Osteoblast (primary cell): Measurements from ENCODE around the gene TECPR1. TPM values are rescaled to one million over a fixed set of nuclear protein-coding genes. Genes with fewer than 3 reads are reported as not detected.

Experiments used
- DNase-seq: peaks from one replicate; pipeline ENCODE4 v3.0.0; 2011; ENCODE audit warnings: low spot score, mixed read lengths; ENCODE audit not compliant: insufficient read length; ENCODE audit errors: missing footprints
- H2AFZ ChIP-seq: 2 replicates; pipeline ENCODE4 v1.6.0; 2011; ENCODE audit warnings: mild to moderate bottlenecking, low read length
- H3K27ac ChIP-seq: 2 replicates; pipeline ENCODE4 v1.5.1; 2011; ENCODE audit warnings: mild to moderate bottlenecking, low read depth, low read length, moderate library complexity
- H3K27me3 ChIP-seq: 2 replicates; pipeline ENCODE4 v1.6.0; 2012; ENCODE audit warnings: mild to moderate bottlenecking, control low read depth, inconsistent platforms, low read length, moderate library complexity; ENCODE audit not compliant: insufficient read depth
- H3K36me3 ChIP-seq: 2 replicates; pipeline ENCODE4 v1.5.1; 2011; ENCODE audit warnings: mild to moderate bottlenecking, low read length, control low read depth, moderate library complexity; ENCODE audit not compliant: insufficient read depth
- H3K4me1 ChIP-seq: 2 replicates; pipeline ENCODE4 v1.5.1; 2011; ENCODE audit warnings: mild to moderate bottlenecking, low read length, control low read depth, moderate library complexity; ENCODE audit not compliant: insufficient read depth
- H3K4me2 ChIP-seq: 2 replicates; pipeline ENCODE4 v1.6.0; 2011; ENCODE audit warnings: mild to moderate bottlenecking, low read length; ENCODE audit not compliant: insufficient read depth
- H3K4me3 ChIP-seq: fragments of 200-600 bp; sonication (generic); 3 replicates; pipeline ENCODE4 v1.5.1; 2012; ENCODE audit warnings: mild to moderate bottlenecking, low read length, inconsistent platforms; ENCODE audit not compliant: insufficient read depth
- H3K79me2 ChIP-seq: 2 replicates; pipeline ENCODE4 v1.6.0; 2012; ENCODE audit warnings: mild to moderate bottlenecking, low read length, control low read depth, inconsistent platforms; ENCODE audit not compliant: insufficient read depth
- H3K9me3 ChIP-seq: 2 replicates; pipeline ENCODE4 v1.5.1; 2011; ENCODE audit warnings: low read depth, low read length, control low read depth
- H4K20me1 ChIP-seq: 2 replicates; pipeline ENCODE4 v1.6.0; 2012; ENCODE audit warnings: mild to moderate bottlenecking, low read length, control low read depth; ENCODE audit not compliant: insufficient read depth
- CTCF ChIP-seq: IDR thresholded peaks from 2 replicates; pipeline ENCODE4 v1.5.1; 2011; ENCODE audit warnings: mild to moderate bottlenecking, low read depth, low read length, moderate library complexity; ENCODE audit errors: extremely low read depth
- total RNA-seq: library from RNA; depleted of rRNA; stranded (reverse); fragments of >200 nt; gene quantifications from 2 replicates; pipeline ENCODE4 v1.2.3, GENCODE V29; 2012

Gene TECPR1
- total RNA-seq, 1 donor = 20.3 TPM

DNA sequence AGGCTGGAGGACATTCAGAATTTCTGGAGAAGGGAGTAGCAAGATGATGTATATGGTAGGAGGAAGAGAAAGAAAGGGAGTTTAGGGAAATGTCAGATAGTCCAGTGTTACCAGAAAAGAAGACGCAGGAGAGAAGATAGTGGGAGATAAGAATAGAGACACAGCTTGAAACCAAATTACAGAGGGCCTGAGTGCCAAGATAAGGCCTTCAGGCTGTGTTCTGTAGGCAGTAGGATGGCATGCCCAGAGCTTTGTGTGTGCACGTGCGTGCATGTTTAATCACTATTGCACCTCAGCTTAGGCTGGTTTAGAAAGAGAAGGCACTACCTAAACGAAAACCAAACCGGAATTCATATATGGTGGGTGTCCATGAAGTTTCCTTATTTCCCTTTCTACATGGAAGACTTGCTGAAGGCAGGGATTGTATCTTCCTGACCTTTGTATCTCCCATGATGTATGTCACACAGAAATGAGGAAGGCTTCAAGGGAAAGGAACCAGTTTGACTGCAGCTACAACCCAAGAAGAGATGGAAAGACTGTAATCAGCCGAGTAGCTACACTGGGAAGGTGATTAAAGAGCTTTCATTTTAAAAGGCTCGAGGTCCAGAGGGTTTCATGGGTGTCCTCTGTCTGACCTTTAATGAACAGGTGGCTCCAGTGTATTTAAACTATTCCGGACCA is 76.6 kb downstream of the TECPR1 start:
- H3K9me3 ChIP-seq = no peaks in the 10 kb centered on the region
- H2AFZ ChIP-seq = no peak overlapping the region
- H3K27ac ChIP-seq = no peak overlapping the region
- H3K4me3 ChIP-seq = no peak overlapping the region
- no peaks in the 10 kb centered on the region for H4K20me1 ChIP-seq
- peaks cover 2% of the 10 kb centered on the region for H3K36me3 ChIP-seq
- H3K79me2 ChIP-seq = no peaks in the 10 kb centered on the region
- H3K4me1 ChIP-seq = no peaks in the 10 kb centered on the region
- H3K4me2 ChIP-seq = no peak overlapping the region
- no peak for TF ChIP-seq CTCF
- no peaks in the 10 kb centered on the region for H3K27me3 ChIP-seq
- peak; percentile 70 for DNase-seq

GRCh38 chr7:98174334-98175259 is 77.4 kb downstream of the TECPR1 start:
- no peaks in the 10 kb centered on the region for H3K9me3 ChIP-seq
- no peaks in the 10 kb centered on the region for H3K79me2 ChIP-seq
- H3K27me3 ChIP-seq = no peaks in the 10 kb centered on the region
- no peak overlapping the region for H3K4me2 ChIP-seq
- no peaks in the 10 kb centered on the region for H4K20me1 ChIP-seq
- TF ChIP-seq CTCF = no peak
- no peak overlapping the region for H3K4me3 ChIP-seq
- peaks cover 2% of the 10 kb centered on the region for H3K36me3 ChIP-seq
- H3K4me1 ChIP-seq = no peaks in the 10 kb centered on the region
- no peak overlapping the region for H3K27ac ChIP-seq
- peak; percentile 22 for DNase-seq
- H2AFZ ChIP-seq = no peak overlapping the region

- H3K9me3 ChIP-seq = no peaks in the 10 kb centered on the region
- no peak overlapping the region for H3K4me2 ChIP-seq
- H2AFZ ChIP-seq = no peak overlapping the region
- H3K4me1 ChIP-seq = no peaks in the 10 kb centered on the region
- peaks cover 2% of the 10 kb centered on the region for H3K36me3 ChIP-seq
- no peaks in the 10 kb centered on the region for H3K79me2 ChIP-seq
- H3K27ac ChIP-seq = no peak overlapping the region
- no peaks in the 10 kb centered on the region for H3K27me3 ChIP-seq
- no peak overlapping the region for H3K4me3 ChIP-seq
- no peak for DNase-seq
- no peak for TF ChIP-seq CTCF
- H4K20me1 ChIP-seq = peaks cover 3% of the 10 kb centered on the region
Measured at GRCh38 chr7:98171449-98171848, 80.6 kb downstream of the TECPR1 start.

GRCh38 chr7:98170966-98171365 is 81.1 kb downstream of the TECPR1 start:
- Histone ChIP-seq H3K27me3 (no peaks in the 10 kb centered on the region), H3K4me3 (no peak overlapping the region), H2AFZ (no peak overlapping the region), H3K36me3 (peaks cover 2% of the 10 kb centered on the region), H3K79me2 (no peaks in the 10 kb centered on the region), H4K20me1 (peaks cover 4% of the 10 kb centered on the region), H3K4me2 (no peak overlapping the region), H3K27ac (no peak overlapping the region), H3K9me3 (no peaks in the 10 kb centered on the region), H3K4me1 (no peaks in the 10 kb centered on the region)
- DNase-seq = peak; percentile 66
- TF ChIP-seq CTCF = no peak
